Activated CD8-positive, alpha-beta T cell treated with anti-CD3 and anti-CD28 coated beads, Interleukin-2, amount 10 ng/mL, durations not matched to agents 7 days and 5 days (primary cell): ENCODE measurements around the gene CCNY. TPM values are rescaled to one million over a fixed set of nuclear protein-coding genes. Genes with fewer than 3 reads are reported as not detected.
A peak's percentile ranks its signal among the peaks of the same experiment; 100 is the strongest.

Experiments used
- ATAC-seq: fragments of 150-1000 bp; cut with Tn5 transposase; one replicate; pipeline ENCODE4 v1.10.0; 2021; ENCODE audit warnings: moderate library complexity
- CTCF ChIA-PET: fragments of 350-600 bp; sonication (Branson Sonifier 250); formaldehyde crosslinking; loops from one replicate; lab custom pipeline; 2021; ENCODE audit warnings: antibody characterized with exemption; lab: Charles Lee
- POLR2A ChIA-PET: fragments of 350-600 bp; sonication (Branson Sonifier 250); formaldehyde crosslinking; loops from one replicate; lab custom pipeline; 2021; ENCODE audit warnings: antibody characterized with exemption; lab: Charles Lee
- DNase-seq: peaks from one replicate; pipeline ENCODE4 v3.0.0-alpha.2; 2020
- H3K27ac Mint-ChIP-seq: one replicate; pipeline ENCODE4 v1.8.0; 2021; ENCODE audit warnings: mild to moderate bottlenecking, mixed read lengths
- H3K27me3 Mint-ChIP-seq: one replicate; pipeline ENCODE4 v1.8.0; 2021; ENCODE audit warnings: low read depth, mixed read lengths
- H3K36me3 Mint-ChIP-seq: one replicate; pipeline ENCODE4 v1.8.0; 2021; ENCODE audit warnings: low read depth, mixed read lengths
- H3K4me1 Mint-ChIP-seq: one replicate; pipeline ENCODE4 v1.8.0; 2021; ENCODE audit warnings: low read depth, mixed read lengths
- H3K4me3 Mint-ChIP-seq: one replicate; pipeline ENCODE4 v1.8.0; 2021; ENCODE audit warnings: mild to moderate bottlenecking, mixed read lengths
- H3K9me3 Mint-ChIP-seq: one replicate; pipeline ENCODE4 v1.8.0; 2022; ENCODE audit warnings: mixed read lengths; ENCODE audit not compliant: insufficient read depth
- total RNA-seq, 2 experiments: library from RNA; stranded (reverse); gene quantifications; one replicate each; pipeline ENCODE4 v1.2.3, GENCODE V29; 2021

Gene CCNY
- total RNA-seq, 2 experiments from 2014 or later: 55.6 to 64.1 TPM

DNA sequence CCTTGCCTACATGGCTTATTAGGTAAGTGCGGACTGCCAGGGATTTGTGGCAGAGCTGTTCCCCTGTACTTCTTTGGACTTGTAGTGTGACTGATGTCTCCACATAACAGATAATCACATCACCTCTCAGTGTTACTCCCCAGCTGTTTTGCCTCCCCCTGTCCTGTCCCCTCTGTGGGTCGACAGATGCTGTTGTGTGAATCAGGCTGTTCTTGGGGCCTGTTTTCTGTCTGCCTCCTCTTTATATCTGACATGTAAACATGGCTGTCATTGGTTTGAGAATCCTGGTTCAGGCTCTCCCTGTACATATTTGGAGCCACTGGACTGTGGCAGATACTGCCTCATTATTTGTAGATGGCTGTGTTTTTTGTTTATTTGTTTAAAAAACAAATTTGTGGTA is 22.7 kb downstream of the CCNY start:
- no peak overlapping the region for H3K27ac Mint-ChIP-seq
- DNase-seq (no peak), ATAC-seq (no peak)
- H3K27me3 Mint-ChIP-seq: no peaks in the 10 kb centered on the region
- POLR2A ChIA-PET: no interaction called here
- H3K36me3 Mint-ChIP-seq: peaks cover 8% of the 10 kb centered on the region
- CTCF ChIA-PET: interaction anchor here (0.9 kb wide), 1 partner anchor 20 kb away, joined by 3 read pairs; no protein-coding TSS in a partner anchor
- peaks cover 32% of the 10 kb centered on the region for H3K4me1 Mint-ChIP-seq
- H3K9me3 Mint-ChIP-seq: no peaks in the 10 kb centered on the region
- H3K4me3 Mint-ChIP-seq: no peak overlapping the region

DNA sequence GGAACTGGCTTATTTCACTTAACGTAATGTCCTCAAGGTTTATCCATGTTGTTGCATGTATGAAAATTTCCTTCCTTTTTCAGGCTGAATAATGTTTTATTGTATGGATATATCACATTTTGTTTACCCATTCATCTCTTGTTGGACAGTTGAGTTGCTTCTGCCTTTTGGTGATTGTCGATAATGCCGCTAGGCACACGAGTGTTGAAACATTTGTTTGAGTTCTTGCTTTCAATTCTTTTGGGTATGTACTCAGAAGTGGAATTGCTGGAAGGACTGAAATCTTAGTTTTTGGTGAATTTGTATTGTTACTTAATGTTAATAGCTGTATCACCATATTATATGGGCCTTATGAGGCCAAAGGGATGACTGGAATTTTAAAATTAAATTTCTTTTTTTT is 23.6 kb downstream of the CCNY start:
- no peak for ATAC-seq
- CTCF ChIA-PET: no interaction called here
- Mint-ChIP-seq H3K4me1 (peaks cover 27% of the 10 kb centered on the region), H3K27me3 (no peaks in the 10 kb centered on the region), H3K36me3 (peaks cover 8% of the 10 kb centered on the region), H3K27ac (no peak overlapping the region), H3K4me3 (no peak overlapping the region), H3K9me3 (no peaks in the 10 kb centered on the region)
- no peak for DNase-seq
- POLR2A ChIA-PET: no interaction called here

DNA sequence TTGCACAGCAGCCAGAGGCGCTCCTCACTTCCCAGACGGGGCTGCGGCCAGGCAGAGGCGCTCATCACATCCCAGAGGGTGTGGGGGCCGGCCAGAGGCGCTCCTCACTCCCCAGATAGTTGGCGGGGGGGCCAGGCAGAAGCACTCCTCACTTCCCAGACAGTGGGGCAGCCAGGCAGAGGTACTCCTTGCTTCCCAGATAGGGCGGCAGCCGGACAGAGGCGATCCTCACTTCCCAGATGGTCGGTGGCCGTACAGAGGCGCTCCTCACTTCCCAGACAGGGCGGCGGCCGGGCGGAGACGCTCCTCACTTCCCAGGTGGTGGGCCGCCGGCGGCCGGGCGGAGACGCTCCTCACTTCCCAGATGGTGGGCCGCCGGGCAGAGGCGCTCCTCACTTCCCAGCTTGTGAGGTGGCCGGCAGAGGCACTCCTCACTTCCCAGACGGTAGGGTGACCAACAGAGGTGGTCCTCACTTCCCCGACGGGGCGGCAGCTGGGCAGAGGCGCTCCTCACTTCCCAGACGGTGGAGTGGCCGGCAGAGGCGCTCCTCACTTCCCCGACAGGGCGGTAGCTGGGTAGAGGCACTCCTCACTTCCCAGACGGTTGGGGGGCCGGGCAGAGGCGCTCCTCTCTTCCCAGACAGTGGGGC is 26.5 kb downstream of the CCNY start:
- POLR2A ChIA-PET: no interaction called here
- H3K4me1 Mint-ChIP-seq: peaks cover 7% of the 10 kb centered on the region
- CTCF ChIA-PET: interaction anchor here (1.4 kb wide), 1 partner anchor 10 kb away, joined by 3 read pairs; no protein-coding TSS in a partner anchor

DNA sequence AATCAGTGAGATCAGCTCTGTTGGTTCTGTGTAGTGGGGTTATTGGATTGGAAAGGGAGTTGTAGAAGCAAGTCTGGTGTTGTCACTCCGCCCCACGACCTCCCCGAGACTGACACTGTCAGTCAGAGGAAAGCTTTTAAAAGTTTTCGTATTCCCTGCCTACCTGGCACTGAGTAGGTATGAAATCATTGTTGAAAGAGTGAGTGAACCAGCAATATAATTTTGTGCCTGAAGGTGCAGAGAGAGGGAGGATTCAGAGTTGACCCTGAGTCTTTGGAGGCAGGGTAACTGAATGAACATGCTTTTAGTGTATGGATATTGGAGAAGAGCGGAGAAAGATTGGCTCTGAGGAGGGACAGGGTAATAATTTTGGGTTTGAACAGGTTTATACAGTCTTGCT is 27.3 kb downstream of the CCNY start:
- H3K9me3 Mint-ChIP-seq: no peaks in the 10 kb centered on the region
- H3K27ac Mint-ChIP-seq: no peak overlapping the region
- H3K4me3 Mint-ChIP-seq: no peak overlapping the region
- H3K4me1 Mint-ChIP-seq: peaks cover 10% of the 10 kb centered on the region
- DNase-seq (no peak), ATAC-seq (no peak)
- H3K27me3 Mint-ChIP-seq: no peaks in the 10 kb centered on the region
- H3K36me3 Mint-ChIP-seq: peaks cover 4% of the 10 kb centered on the region
- POLR2A ChIA-PET: no interaction called here
- CTCF ChIA-PET: interaction anchor here (1.4 kb wide), 1 partner anchor 11 kb away, joined by 3 read pairs; no protein-coding TSS in a partner anchor

More for the DNA sequence above, 26.5 kb downstream of the CCNY start:
- ATAC-seq: no peak
- Mint-ChIP-seq H3K27me3 (no peaks in the 10 kb centered on the region), H3K27ac (no peak overlapping the region), H3K36me3 (peaks cover 4% of the 10 kb centered on the region), H3K4me3 (no peak overlapping the region), H3K9me3 (no peaks in the 10 kb centered on the region)
- no peak for DNase-seq

DNA sequence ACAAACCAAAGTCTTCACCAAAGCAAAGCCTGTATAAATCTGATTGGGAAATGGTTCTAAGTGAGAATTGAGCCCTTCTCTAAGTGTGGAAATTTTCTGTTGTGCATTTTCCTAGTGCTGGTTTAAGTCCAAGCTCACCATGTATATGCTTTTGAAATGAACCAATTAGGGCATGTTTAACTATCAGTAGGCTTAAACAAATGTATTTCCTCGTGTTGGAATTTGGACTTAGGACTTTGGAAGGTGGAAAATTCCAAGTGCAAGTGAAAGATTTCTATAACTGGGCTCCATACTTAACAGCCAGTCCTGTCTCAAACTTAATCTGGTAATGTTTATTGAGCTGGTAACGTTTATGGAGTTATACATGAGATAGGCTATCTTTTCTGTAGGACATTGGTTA is 28.5 kb downstream of the CCNY start:
- no peaks in the 10 kb centered on the region for H3K27me3 Mint-ChIP-seq
- no peaks in the 10 kb centered on the region for H3K9me3 Mint-ChIP-seq
- H3K4me3 Mint-ChIP-seq: no peak overlapping the region
- no peak for ATAC-seq
- no peak for DNase-seq
- H3K4me1 Mint-ChIP-seq: peaks cover 17% of the 10 kb centered on the region
- ChIA-PET CTCF (interaction anchor here (1.0 kb wide), 1 partner anchor 15 kb away, joined by 4 read pairs; no protein-coding TSS in a partner anchor), POLR2A (interaction anchor here (0.5 kb wide), 1 partner anchor 246 kb away, joined by 3 read pairs; no protein-coding TSS in a partner anchor)
- H3K36me3 Mint-ChIP-seq: peaks cover 2% of the 10 kb centered on the region
- H3K27ac Mint-ChIP-seq: no peak overlapping the region

DNA sequence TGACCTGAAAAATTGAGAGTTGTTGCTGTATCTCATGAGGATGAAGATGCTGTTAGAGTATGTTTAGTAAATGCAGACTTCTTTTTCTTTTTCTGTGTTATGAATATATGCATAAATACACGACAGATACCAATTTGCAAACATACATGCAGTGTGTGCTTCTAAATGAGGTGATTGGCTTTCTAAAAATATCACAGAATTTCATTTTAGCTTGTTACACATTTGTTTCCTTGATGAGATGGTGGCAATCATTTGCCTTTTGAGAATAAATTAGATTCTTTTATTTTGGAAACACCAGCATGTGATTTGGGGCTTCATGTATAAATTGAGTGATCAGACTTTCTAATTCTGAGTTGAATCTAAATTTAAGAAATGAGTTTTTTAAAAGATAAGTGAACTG is 29.7 kb downstream of the CCNY start:
- CTCF ChIA-PET: interaction anchor here (0.7 to 1.5 kb wide), 2 partner anchors 15 to 24 kb away, joined by 3 read pairs; no protein-coding TSS in a partner anchor
- ATAC-seq (no peak), DNase-seq (no peak)
- Mint-ChIP-seq H3K9me3 (no peaks in the 10 kb centered on the region), H3K4me3 (no peak overlapping the region), H3K27ac (no peak overlapping the region), H3K27me3 (no peaks in the 10 kb centered on the region), H3K4me1 (peaks cover 20% of the 10 kb centered on the region), H3K36me3 (no peaks in the 10 kb centered on the region)
- POLR2A ChIA-PET: no interaction called here

DNA sequence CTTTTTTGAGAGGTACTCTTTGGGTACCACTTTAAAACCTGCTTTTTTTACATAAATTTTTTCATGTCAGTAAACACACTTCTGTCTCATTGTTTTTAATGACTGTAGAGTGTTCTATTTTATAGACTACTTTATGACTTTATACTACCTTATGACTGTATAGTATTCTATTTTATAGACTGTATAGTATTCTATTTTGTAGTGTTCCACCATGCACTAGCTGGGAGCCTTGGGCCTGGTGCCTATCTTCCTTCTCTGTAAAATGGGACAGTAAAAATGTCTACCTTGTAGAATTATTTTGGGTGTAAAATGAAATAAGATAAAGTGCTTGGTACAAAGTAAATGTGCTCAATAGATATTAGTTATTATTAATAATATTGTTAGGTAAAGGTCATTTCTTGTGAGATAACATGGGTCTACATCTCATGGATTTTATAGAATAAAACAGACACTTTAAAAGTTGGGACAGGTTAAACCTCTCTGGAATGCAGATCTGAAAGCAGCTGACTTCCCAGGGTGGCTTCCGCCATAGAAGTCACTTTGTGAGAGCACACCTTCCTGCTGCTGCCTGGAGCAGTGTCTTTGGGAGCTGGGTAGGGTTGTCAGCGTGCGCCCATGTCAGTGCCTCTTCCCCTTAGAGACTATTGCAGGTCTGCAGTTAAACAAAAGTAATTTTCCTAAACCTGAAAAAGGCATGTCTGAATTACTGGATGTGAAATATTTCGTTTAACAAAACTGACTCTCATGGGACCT is 31.0 kb downstream of the CCNY start:
- Mint-ChIP-seq H3K4me1 (peaks cover 32% of the 10 kb centered on the region), H3K27ac (no peak overlapping the region), H3K36me3 (no peaks in the 10 kb centered on the region), H3K27me3 (no peaks in the 10 kb centered on the region), H3K9me3 (no peaks in the 10 kb centered on the region), H3K4me3 (no peak overlapping the region)
- ATAC-seq (no peak), DNase-seq (no peak)
- ChIA-PET POLR2A (no interaction called here), CTCF (interaction anchor here (0.6 to 1.5 kb wide), 2 partner anchors 16 to 35 kb away, joined by 3 read pairs; no protein-coding TSS in a partner anchor)

DNA sequence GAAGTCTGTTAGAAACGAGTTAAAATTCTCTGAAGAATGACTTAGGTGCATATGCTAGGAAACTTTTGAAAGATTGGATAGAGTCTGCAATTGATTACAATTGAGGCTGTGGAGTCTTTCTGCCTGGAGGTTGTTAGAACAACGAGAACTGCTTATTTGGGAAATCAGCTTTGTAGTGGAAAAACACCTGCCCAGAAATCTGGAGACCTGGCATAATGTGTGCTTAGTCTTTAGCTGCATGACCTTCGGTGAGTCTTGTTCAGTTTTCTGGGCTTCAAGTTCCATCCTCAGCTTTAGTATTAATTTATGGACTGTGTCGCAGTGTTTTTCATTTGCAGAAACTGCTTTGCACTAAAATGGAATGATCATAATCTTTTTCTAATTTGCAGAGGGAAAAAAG is 31.7 kb downstream of the CCNY start:
- Mint-ChIP-seq H3K9me3 (no peaks in the 10 kb centered on the region), H3K36me3 (no peaks in the 10 kb centered on the region), H3K4me3 (no peak overlapping the region), H3K27ac (no peak overlapping the region), H3K4me1 (peaks cover 36% of the 10 kb centered on the region), H3K27me3 (no peaks in the 10 kb centered on the region)
- CTCF ChIA-PET: interaction anchor here (0.6 kb wide), 1 partner anchor 35 kb away, joined by 3 read pairs; no protein-coding TSS in a partner anchor
- no peak for DNase-seq
- ATAC-seq: no peak
- POLR2A ChIA-PET: no interaction called here

DNA sequence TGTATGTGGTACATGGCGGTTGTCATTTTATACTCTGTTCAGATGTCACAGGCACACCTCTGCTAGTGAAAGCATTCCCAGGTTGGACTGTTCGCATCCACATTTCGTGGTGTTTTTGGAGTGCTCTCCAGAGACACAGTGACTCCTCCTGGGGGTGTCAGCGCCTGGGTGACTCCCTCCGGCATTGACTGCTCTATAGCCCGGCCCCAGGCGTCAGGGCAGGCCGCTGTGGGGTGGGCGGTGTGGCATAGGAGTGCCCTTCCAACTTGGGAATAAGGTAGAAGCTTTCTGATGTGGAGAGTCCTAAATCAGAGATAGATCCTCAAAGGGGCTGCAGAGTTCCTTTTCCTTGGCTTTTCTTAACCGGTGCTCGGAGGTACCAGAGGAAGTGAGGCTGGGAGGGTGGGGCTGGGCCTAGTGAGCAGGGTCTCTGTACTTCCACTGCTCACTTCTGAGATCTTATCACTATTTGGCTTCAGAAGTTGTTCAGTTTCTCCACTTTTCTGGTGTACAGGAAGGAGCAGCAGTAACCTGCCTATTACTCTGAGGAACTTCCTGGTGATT is 32.3 kb downstream of the CCNY start:
- ATAC-seq: no peak
- H3K27ac Mint-ChIP-seq: peak overlapping the region; percentile 5
- no peaks in the 10 kb centered on the region for H3K9me3 Mint-ChIP-seq
- ChIA-PET POLR2A (no interaction called here), CTCF (no interaction called here)
- no peak for DNase-seq
- H3K27me3 Mint-ChIP-seq: no peaks in the 10 kb centered on the region
- H3K4me3 Mint-ChIP-seq: no peak overlapping the region
- no peaks in the 10 kb centered on the region for H3K36me3 Mint-ChIP-seq
- peaks cover 39% of the 10 kb centered on the region for H3K4me1 Mint-ChIP-seq

DNA sequence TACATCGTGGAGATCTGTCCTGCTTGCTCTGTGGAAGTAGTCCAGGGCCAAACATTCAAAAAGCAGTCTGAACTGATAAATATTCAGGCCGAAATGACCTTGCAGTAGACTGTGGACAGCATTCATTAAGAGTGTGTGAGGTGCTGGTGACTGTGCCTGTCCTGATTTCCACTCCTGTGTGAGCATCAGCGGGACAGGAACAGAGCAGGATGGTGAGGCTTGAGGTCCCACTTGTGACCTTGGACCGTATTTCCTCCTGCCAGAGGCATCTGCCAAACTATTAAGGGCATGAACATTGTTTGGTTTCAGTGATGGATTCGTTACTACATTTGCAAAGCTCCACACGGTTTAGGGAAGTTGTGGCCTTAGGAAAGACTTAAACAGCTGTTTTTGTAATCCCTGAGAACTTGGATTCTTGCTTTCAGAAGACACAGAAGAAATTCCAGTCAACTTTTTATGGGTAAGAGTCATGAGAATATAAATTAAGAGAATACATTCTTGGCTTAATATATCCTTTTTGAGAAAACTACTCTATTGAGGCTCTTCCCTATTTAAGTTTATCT is 32.8 kb downstream of the CCNY start:
- Mint-ChIP-seq H3K9me3 (no peaks in the 10 kb centered on the region), H3K27ac (peak overlapping the region; percentile 5), H3K36me3 (no peaks in the 10 kb centered on the region), H3K4me1 (peaks cover 39% of the 10 kb centered on the region), H3K27me3 (no peaks in the 10 kb centered on the region), H3K4me3 (no peak overlapping the region)
- DNase-seq (no peak), ATAC-seq (no peak)
- CTCF ChIA-PET: interaction anchor here (0.8 kb wide), 1 partner anchor 27 kb away, joined by 4 read pairs; no protein-coding TSS in a partner anchor
- POLR2A ChIA-PET: no interaction called here

DNA sequence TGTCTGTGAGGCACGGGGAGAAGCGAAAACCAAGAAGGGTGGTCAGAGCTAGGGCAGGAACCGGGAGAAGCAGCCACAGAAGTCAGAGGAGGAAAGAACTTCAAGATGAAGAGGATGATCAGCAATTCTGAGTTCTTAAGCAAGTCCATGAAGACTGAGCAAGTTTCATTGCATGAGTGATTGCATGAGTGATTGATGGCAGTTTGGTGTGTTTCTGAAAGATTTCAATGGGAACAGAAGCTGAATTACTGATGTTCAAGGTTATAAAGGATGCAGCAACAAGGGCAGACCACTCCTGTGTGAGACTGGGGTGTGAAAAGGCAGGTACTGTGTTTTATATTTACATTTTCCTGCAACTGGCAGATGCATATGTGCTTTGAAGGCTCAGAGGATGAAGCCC is 35.4 kb downstream of the CCNY start:
- CTCF ChIA-PET: no interaction called here
- Mint-ChIP-seq H3K4me3 (no peak overlapping the region), H3K27ac (no peak overlapping the region), H3K9me3 (no peaks in the 10 kb centered on the region), H3K27me3 (no peaks in the 10 kb centered on the region), H3K4me1 (peaks cover 55% of the 10 kb centered on the region), H3K36me3 (no peaks in the 10 kb centered on the region)
- no peak for DNase-seq
- ATAC-seq: no peak
- POLR2A ChIA-PET: no interaction called here
